ENCODE data around the gene ZNF487.
"Not testable (repeated sequence)": the region's sequence is repeated elsewhere in the genome, so short reads cannot be mapped to it uniquely, and the experiment has no call there.

Gene ZNF487

DNA sequence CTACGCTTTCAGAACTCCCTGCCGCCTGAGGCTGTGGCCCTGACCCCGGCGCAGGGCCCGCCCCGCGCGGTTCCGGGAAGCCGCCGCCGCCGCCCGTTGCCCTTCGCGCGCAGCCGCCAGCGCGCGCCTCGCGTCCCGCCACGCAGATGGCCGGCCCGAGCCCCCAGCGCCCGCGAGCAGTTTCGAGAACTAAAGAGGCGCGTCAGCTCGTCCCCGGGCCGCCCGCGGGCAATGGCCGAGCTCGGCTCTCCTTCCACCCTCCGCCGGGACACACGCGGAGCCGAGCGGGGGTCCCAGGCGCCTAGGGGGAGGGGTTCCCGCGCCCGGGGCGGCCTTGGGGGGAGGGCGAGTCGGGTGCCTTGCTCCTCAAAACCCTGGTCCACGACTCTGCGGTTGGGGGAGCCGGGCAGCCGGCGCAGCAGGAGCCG lies 29.7 kb upstream of the ZNF487 start:
- DNase-seq: no peak

DNA sequence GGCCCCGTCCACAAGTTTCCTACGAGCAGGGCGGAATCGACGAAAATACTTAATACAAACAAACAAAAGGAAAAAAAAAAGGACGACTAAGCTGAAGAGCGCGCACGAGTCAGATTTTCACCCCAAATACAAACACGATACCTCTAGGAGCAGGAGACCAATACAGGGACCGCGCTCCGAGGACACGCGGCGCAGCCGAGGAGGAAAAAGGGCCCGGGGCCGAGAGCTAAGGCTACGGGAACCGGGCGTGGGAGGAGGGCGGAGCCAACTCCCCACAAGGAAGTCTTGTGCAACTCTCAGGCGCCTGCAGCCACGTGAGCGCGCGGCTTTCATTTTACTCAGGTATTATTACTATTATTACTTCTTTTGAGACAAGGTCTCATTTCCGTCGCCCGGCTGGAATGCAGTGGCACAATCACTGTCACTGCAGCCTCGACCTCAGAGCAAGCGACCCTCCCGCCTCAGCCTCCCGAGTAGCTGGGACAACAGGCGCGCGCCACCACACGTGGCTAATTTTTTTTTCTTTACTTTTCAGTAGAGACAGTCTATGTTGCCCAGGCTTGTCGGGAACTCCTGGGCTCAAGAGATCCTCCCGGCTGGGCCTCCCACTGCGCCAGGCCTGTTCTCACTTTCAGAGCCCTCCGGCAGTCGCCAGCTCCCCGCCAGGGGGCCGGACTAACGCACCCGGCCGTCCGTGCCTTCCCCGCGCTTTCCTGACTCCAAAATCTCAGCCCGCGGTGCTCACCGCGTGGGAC lies 29.2 kb upstream of the ZNF487 start:
- peak; percentile 70 for DNase-seq

DNA sequence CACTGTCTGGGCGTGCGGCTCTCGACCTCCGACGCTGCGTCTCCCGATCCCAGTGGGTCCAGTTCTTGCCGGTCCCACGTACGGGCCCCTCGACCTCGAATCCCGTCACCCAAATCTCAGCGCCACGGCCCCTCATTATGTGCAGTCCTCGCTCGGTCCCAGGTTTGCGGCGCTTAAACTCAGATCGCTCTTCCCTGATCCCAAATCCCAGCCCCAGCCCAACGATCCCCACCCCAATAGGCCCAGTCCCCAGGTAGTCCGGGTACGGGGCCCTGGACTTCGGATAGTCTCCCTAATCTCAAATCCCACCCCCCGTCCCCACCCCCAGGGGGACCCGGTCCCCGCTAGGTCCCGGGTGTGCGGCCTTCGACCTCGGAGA lies 28.6 kb upstream of the ZNF487 start:
- no peak for DNase-seq

GRCh38 chr10:43408710-43409384 lies 28.1 kb upstream of the ZNF487 start, which contains the start of gene HNRNPF:
HNRNPF (minus strand) TSS chr10:43409186; CDS start chr10:43387884, 21,302 bp downstream.
- DNase-seq: peak; percentile 81

DNA sequence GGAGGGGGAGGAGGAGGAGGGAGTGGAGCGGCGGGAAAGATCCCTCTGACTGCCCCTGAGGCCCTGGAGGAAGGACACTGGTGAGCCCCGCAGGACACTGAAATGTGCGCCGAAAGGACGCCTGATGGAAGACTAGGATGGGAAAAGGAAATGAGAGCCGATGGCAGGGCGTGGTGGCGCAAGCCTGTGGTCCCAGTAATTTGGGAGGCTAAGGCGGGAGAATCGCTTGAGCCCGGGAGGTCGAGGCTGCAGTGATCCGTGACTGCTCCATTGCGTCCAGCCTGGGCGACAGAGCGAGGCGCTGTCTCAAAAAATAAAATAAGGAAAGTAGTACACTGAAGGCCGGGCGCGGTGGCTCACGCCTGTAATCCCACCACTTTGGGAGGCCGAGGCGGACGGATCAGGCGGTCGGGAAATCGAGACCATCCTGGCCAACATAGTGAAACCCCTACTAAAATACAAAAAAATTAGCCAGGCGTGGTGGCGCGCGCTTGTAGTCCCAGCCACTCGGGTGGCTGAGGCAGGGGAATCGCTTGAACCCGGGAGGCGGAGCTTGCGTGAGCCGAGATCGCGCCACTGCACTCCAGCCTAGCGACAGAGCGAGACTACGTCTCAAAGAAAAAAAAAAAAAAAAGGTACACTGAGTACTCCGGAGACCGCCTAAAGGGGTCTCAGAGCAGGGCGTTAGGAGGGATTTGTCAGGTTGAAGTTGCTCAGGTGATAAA lies 27.4 kb upstream of the ZNF487 start:
- peak; percentile 8 for DNase-seq

DNA sequence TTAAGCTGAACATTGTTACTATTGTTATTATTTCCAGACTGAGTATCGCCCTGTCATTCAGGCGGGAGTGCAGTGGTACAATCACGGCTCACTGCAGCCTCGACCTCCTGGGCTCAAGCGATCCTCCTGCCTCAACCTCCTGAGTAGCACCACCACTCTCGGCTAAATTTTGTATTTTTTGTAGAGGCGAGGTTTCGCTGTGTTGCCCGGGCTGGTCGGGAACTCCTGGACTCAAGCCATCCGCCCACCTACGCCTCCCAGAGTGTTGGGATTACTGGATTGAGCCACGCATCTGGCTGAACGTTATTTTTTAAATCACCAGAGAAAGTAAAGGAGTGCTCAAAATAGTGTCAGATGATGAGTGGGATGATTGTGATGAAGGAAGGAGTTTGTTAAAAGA lies 26.6 kb upstream of the ZNF487 start:
- DNase-seq: no peak

GRCh38 chr10:43411536-43411935 lies 25.4 kb upstream of the ZNF487 start:
- DNase-seq: no peak

- DNase-seq: no peak
Measured at GRCh38 chr10:43415544-43415943, 21.4 kb upstream of the ZNF487 start.

- no peak for DNase-seq
Measured at GRCh38 chr10:43417950-43418768, 18.8 kb upstream of the ZNF487 start.

- no peak for DNase-seq
Measured at GRCh38 chr10:43419997-43420368, 16.9 kb upstream of the ZNF487 start.

DNA sequence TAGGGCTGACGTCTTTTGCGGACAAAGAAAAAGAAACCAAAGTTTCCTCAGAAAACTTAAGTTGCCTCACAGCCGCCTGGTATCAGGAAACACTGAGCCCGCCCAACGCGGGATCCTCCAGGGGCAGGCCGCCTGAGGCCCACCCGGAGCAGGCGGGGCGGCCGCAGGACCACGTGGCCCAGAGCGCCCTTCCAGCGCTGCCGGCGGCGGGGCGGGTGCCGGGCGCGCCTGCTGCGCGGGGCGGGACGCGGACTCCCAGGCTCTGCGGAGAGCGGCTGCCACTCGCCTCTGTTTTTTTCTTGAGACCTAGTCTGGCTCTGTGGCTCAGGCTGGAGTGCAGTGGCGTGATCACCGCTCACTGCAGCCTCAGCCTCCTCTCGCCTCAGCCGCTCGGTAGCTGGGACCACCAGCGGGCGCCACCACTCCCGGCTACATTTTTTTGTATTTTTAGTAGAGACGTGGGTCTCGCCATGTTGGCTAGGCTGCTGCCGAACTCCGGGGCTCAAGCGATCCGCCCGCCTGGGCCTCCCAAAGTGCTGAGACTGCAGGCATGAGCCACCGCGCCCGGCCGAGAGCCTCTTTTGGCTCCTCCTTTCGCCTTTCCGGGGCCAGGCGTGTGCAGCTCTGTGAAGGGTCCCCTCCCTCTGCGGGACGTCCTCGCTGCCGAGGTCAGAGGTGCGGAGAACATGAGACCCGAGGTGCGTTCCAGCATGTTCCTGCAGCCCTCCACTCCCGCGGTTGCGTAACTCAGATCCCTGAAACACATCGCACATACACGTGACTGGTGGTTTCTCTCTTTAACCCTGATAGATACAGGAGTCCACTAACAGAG lies 16.3 kb upstream of the ZNF487 start:
- peak; percentile 10 for DNase-seq

DNA sequence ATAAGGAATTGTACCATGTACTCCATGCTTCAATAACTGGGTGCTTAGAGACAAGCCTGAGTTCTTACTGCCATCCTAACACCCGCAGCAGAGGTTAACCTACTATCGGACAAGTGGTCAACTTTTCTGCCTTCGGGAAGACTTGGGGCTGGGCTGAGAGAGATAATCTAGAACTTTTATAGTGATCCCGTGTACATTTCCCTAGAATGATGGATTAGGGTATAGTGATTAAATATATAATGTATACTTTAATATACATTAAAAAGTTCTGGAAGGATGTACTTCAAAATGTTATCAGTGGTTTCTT lies 15.8 kb upstream of the ZNF487 start:
- no peak for DNase-seq

DNA sequence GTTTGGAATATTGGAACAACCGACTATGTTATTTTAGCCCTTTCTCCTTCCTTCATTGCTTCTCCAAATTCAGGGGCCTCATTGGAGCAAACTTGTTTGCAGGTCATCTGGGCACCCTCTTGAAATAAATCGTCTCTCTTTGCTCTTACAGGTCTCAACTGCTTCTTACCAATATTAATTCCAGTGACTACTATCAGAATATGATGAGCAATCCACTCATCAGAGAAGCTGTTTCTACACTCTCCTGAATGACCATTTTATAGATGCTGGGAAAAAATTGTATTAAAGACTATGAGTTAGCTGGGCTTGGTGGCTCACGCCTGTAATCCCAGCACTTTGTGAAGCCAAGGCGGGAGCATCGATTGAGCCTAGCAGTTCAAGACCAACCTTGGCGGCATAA lies 15.4 kb upstream of the ZNF487 start:
- DNase-seq: no peak

DNA sequence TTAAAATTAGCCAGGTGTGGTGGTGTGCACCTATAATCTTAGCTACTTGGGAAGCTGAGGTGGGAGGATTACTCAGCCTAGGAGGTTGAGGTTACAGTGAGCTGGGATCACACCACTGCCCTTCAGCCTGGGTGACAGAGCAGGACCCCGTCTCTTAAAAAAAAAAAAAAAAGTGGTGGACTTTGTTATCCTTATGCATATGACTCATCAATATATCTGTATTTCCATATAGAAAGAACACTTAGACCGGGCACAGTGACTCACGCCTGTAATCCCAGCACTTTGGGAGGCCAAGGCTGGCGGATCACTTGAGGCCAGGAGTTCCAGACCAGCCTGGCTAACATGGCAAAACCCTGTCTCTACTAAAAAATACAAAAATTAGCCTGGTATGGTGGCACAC lies 15.0 kb upstream of the ZNF487 start:
- not testable (repeated sequence) for DNase-seq

GRCh38 chr10:43424416-43424815 lies 12.5 kb upstream of the ZNF487 start:
- DNase-seq: no peak

DNA sequence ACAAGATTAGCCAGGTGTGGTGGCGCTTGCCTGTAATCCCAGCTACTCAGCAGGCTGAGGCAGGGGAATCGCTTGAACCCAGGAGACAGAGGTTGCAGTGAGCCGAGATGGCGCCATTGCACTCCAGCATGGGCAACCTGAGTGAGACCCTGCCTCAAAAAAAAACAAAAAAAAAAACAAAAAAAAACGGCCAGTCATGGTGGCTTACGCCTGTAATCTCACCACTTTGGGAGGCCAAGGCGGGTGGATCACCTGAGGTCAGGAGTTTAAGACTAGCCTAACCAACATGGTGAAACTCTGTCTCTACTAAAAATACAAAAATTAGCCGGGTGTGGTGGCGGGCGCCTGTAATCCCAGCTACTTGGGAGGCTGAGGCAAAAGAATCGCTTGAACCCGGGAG lies 10.4 kb upstream of the ZNF487 start:
- not testable (repeated sequence) for DNase-seq

DNA sequence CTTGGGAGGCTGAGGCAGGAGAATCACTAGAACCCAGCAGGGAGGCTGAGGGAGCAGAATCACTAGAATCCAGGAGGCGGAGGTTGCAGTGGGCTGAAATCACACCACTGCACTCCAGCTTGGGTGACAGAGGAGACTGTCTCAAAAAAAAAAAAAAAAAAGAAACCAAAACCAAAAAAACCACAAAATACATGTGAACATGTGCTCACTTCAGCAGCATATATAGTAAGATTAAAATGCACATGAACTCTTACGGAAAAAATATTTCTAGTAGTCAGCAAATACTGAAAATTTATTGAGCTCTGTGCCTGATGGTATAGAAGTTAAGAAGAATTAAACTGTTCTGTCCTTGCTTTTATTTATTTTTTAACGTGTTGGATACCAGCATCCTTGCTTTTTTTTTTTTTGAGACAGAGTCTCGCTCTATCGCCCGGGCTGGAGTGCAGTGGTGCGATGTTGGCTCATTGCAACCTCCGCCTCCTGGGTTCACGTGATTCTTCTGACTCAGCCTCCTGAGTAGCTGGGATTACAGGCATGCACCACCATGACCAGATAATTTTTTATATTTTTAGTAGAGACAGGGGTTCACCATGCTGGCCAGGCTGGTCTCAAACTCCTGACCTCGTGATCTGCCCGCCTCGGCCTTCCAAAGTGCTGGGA lies 9.6 kb upstream of the ZNF487 start:
- DNase-seq: no peak

DNA sequence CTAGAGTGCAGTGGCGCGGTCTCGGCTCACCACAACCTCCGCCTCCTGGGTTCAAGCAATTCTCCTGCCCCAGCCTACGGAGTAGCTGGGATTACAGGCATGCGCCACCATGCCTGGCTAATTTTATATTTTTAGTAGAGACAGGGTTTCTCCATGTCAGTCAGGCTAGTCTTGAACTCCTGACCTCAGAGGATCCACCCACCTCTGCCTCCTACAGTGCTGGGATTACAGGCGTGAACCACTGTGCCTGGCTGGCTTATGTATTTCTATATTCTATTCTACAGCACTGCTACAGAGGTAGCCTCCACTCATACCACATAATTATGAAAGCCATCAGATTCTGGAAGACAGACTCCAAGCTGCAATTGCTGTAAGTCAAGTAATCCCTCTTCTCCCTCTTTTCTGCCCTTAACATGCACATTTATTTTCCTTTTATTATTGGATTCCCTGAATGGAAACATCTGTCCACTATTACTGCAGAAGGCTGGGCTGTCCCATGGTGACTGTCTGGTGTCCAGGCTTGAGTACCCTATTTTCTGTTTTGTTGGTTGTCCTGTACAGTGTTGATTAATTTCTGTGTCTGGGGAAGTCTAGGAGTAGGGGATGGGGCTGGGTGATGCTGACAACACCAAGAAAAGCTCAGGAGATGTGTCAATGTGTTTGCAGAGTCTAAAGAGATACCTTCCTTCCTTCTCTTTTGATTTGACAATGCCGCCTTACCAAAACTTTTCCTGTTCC lies 5.8 kb upstream of the ZNF487 start:
- no peak for DNase-seq

GRCh38 chr10:43437141-43437870 lies 395 bp downstream of the ZNF487 start:
- DNase-seq: no peak

DNA sequence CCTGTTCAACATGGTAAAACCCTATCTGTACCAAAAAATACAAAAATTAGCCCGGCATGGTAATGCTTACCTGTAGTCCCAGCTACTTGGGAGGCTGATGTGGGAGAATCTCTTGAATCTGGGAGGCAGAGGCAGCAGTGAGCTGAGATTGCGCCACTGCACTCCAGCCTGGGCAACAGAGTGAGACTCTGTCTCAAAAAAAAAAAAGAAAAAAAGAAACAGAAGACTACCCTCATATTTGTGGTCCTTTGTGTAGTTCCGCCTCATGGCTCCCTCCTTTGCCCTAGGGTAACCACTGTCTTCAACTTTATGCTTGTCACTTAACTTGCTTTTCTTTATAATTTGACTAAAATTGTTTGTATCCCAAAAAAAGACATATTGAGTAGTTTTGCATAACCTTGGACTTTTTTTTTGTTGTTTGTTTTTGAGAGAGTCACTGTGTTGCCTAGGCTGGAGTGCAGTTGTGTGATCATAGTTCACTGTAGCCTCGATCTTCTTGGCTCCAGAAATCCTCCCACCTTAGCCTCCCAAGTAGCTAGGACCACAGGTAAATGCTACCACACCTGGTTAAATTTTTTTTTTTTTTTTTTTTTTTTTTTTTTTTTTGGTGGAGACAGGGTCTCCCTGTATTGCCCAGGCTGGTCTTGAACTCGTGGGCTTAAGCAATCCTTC lies 3.7 kb downstream of the ZNF487 start:
- no peak for DNase-seq
